HEK293 (cell line): ENCODE measurements around the gene MTHFD1L.

Experiments
- HOXA7 ChIP-seq: sonication (generic); formaldehyde crosslinking; IDR thresholded peaks from 2 replicates; pipeline ENCODE4 v1.8.1; 2022; ENCODE audit warnings: missing genetic modification reagents, borderline replicate concordance
- IKZF3 ChIP-seq: fragments of 450-650 bp; IDR thresholded peaks from 2 replicates; pipeline ENCODE4 v1.5.0; 2018; ENCODE audit warnings: missing biosample characterization, mild to moderate bottlenecking, missing genetic modification characterization, moderate library complexity
- MYNN ChIP-seq: fragments of 450-650 bp; formaldehyde crosslinking; IDR thresholded peaks from 2 replicates; pipeline ENCODE4 v1.5.1; 2016; ENCODE audit warnings: missing biosample characterization, missing genetic modification characterization, borderline replicate concordance
- MZF1 ChIP-seq: fragments of 450-650 bp; formaldehyde crosslinking; IDR thresholded peaks from 2 replicates; pipeline ENCODE4 v1.5.1; 2017; ENCODE audit warnings: missing biosample characterization, missing genetic modification characterization, borderline replicate concordance
- OVOL3 ChIP-seq: fragments of 450-650 bp; formaldehyde crosslinking; IDR thresholded peaks from 2 replicates; pipeline ENCODE4 v1.5.1; 2016; ENCODE audit warnings: missing biosample characterization, missing genetic modification characterization
- SALL2 ChIP-seq: fragments of 450-650 bp; formaldehyde crosslinking; IDR thresholded peaks from 2 replicates; pipeline ENCODE4 v1.5.0; 2017; ENCODE audit warnings: missing biosample characterization, mild to moderate bottlenecking, missing genetic modification characterization, borderline replicate concordance
- SETDB1 ChIP-seq: IDR thresholded peaks from one replicate; pipeline ENCODE4 v1.6.1; 2017; ENCODE audit warnings: mild to moderate bottlenecking, low read length, moderate library complexity, mixed read lengths; ENCODE audit not compliant: insufficient read length
- TCF7L2 ChIP-seq: IDR thresholded peaks from 2 replicates; pipeline ENCODE4 v1.6.1; 2011; ENCODE audit warnings: low read depth, mild to moderate bottlenecking, inconsistent platforms, low read length, moderate library complexity, borderline replicate concordance
- ZBTB21 ChIP-seq: fragments of 450-650 bp; formaldehyde crosslinking; IDR thresholded peaks from 2 replicates; pipeline ENCODE4 v1.5.1; 2017; ENCODE audit warnings: missing biosample characterization, missing genetic modification characterization
- ZFHX2 ChIP-seq: fragments of 450-650 bp; formaldehyde crosslinking; conservative IDR thresholded peaks from 2 replicates; pipeline ENCODE4 v1.5.1; 2016; ENCODE audit warnings: missing biosample characterization, missing genetic modification characterization
- ZFP37 ChIP-seq: fragments of 450-650 bp; formaldehyde crosslinking; IDR thresholded peaks from 2 replicates; pipeline ENCODE4 v1.5.1; 2016; ENCODE audit warnings: missing biosample characterization, missing genetic modification characterization
- ZNF132 ChIP-seq: fragments of 450-650 bp; formaldehyde crosslinking; IDR thresholded peaks from 2 replicates; pipeline ENCODE4 v1.5.1; 2017; ENCODE audit warnings: missing biosample characterization, missing genetic modification characterization, borderline replicate concordance
- ZNF133 ChIP-seq: fragments of 450-650 bp; formaldehyde crosslinking; IDR thresholded peaks from 2 replicates; pipeline ENCODE4 v1.5.1; 2016; ENCODE audit warnings: missing biosample characterization, missing genetic modification characterization
- ZNF157 ChIP-seq: fragments of 450-650 bp; formaldehyde crosslinking; IDR thresholded peaks from 2 replicates; pipeline ENCODE4 v1.5.1; 2016; ENCODE audit warnings: missing biosample characterization, missing genetic modification characterization
- ZNF266 ChIP-seq: fragments of 450-650 bp; formaldehyde crosslinking; IDR thresholded peaks from 2 replicates; pipeline ENCODE4 v1.5.1; 2016; ENCODE audit warnings: missing biosample characterization, missing genetic modification characterization, low read depth
- ZNF292 ChIP-seq: fragments of 450-650 bp; formaldehyde crosslinking; IDR thresholded peaks from 2 replicates; pipeline ENCODE4 v1.5.1; 2016; ENCODE audit warnings: low read depth, missing biosample characterization, missing genetic modification characterization, borderline replicate concordance
- ZNF423 ChIP-seq: fragments of 450-650 bp; formaldehyde crosslinking; IDR thresholded peaks from 2 replicates; pipeline ENCODE4 v1.5.1; 2016; ENCODE audit warnings: missing biosample characterization, missing genetic modification characterization
- ZNF501 ChIP-seq: fragments of 450-650 bp; formaldehyde crosslinking; IDR thresholded peaks from 2 replicates; pipeline ENCODE4 v1.5.1; 2016; ENCODE audit warnings: missing biosample characterization, missing genetic modification characterization
- ZNF558 ChIP-seq: fragments of 450-650 bp; formaldehyde crosslinking; IDR thresholded peaks from 2 replicates; pipeline ENCODE4 v1.5.1; 2016; ENCODE audit warnings: missing biosample characterization, missing genetic modification characterization
- ZNF660 ChIP-seq: fragments of 450-650 bp; IDR thresholded peaks from 2 replicates; pipeline ENCODE4 v1.5.1; 2018; ENCODE audit warnings: missing biosample characterization, mild to moderate bottlenecking, missing genetic modification characterization
- ZNF670 ChIP-seq: fragments of 450-650 bp; formaldehyde crosslinking; IDR thresholded peaks from 2 replicates; pipeline ENCODE4 v1.5.1; 2016; ENCODE audit warnings: missing biosample characterization, missing genetic modification characterization, low read depth
- ZNF707 ChIP-seq: fragments of 450-650 bp; formaldehyde crosslinking; IDR thresholded peaks from 2 replicates; pipeline ENCODE4 v1.5.1; 2016; ENCODE audit warnings: missing biosample characterization, missing genetic modification characterization
- ZNF76 ChIP-seq: fragments of 450-650 bp; formaldehyde crosslinking; IDR thresholded peaks from 2 replicates; pipeline ENCODE4; 2016; ENCODE audit warnings: low read depth, missing biosample characterization, missing genetic modification characterization, borderline replicate concordance
- ZNF792 ChIP-seq: fragments of 450-650 bp; formaldehyde crosslinking; IDR thresholded peaks from 2 replicates; pipeline ENCODE4 v1.5.1; 2016; ENCODE audit warnings: missing biosample characterization, missing genetic modification characterization
- ZNF830 ChIP-seq: fragments of 450-650 bp; IDR thresholded peaks from 2 replicates; pipeline ENCODE4 v1.5.0; 2018; ENCODE audit warnings: missing biosample characterization, missing genetic modification characterization, low read depth, mild to moderate bottlenecking, moderate library complexity
- ZSCAN23 ChIP-seq: fragments of 450-650 bp; formaldehyde crosslinking; IDR thresholded peaks from 2 replicates; pipeline ENCODE4 v1.5.1; 2016; ENCODE audit warnings: missing biosample characterization, missing genetic modification characterization
- TF ChIP-seq, protein P1 (sequence below): fragments of 450-650 bp; formaldehyde crosslinking; IDR thresholded peaks from 2 replicates; pipeline ENCODE4 v1.5.0; 2017; ENCODE audit warnings: missing biosample characterization, missing genetic modification characterization, borderline replicate concordance
- TF ChIP-seq, protein P2 (sequence below): fragments of 450-650 bp; formaldehyde crosslinking; IDR thresholded peaks from 2 replicates; pipeline ENCODE4 v1.5.1; 2017; ENCODE audit warnings: missing biosample characterization, missing genetic modification characterization
- TF ChIP-seq, protein P3 (sequence below): fragments of 450-650 bp; formaldehyde crosslinking; IDR thresholded peaks from 2 replicates; pipeline ENCODE4 v1.5.1; 2016; ENCODE audit warnings: missing biosample characterization, missing genetic modification characterization, low read depth
- TF ChIP-seq, protein P4 (sequence below): fragments of 450-650 bp; formaldehyde crosslinking; IDR thresholded peaks from 2 replicates; pipeline ENCODE4 v1.5.1; 2016; ENCODE audit warnings: missing biosample characterization, missing genetic modification characterization
- TF ChIP-seq, protein P5 (sequence below): fragments of 450-650 bp; formaldehyde crosslinking; IDR thresholded peaks from 2 replicates; pipeline ENCODE4 v1.5.1; 2016; ENCODE audit warnings: missing biosample characterization, missing genetic modification characterization

Gene MTHFD1L

DNA sequence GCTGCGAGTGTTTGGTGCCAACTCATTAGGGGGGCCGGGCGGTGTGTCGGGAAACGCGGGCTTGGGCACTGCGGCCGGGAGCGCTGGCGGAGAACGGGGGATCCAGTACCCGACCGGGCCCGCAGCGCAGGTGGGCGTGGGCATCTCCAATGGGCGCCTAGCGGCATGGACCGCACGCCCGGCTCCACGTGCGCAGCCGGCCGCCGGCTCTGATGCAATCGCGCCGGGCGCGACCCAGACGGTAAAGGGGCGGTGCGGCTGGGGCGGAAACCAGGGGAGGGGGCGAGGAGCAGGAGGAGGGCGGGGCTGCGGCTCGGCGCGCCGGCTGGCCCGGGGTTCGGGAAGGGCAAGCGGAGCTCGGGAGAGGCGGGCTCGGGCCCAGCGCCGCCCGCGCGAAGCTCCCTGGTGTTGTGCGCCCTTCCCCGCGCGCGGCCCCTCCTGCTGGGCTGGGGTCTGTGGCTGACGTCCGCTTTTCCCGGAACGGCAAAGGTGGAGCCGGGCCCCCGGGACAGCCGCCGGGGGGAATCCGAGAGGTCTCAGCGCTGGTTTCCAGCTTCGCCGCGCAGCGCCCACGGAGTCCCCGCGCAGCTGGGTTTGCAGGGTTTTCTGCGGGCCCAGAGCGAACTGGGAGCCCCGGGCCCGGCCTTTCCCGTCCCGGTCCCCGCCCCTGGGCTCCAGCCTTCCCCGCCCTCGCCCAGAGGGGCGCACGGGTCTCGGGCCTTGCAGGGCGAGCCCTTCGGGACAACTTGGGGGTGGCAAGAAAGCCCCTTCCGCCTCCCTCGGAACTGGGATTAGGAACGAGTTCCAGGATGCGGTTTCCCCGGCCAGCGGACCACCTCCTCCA is 867 bp downstream of the MTHFD1L start (continued):
- TF ChIP-seq ZBTB21 (tag by site-specific recombination) (no peak), ZFHX2 (tag by site-specific recombination) (peak; percentile 90), ZNF132 (no peak), ZFP37 (no peak), ZNF707 (no peak), ZNF830 (tag by site-specific recombination) (no peak), SETDB1 (no peak), ZNF266 (no peak), HOXA7 (no peak), SALL2 (tag by site-specific recombination) (no peak), ZNF133 (tag by site-specific recombination) (no peak), MYNN (tag by site-specific recombination) (peak; percentile 51; the same call in 1 of the 2 replicates), ZNF670 (tag by site-specific recombination) (no peak), MZF1 (no peak), ZNF157 (no peak), IKZF3 (tag by site-specific recombination) (peak; percentile 45; the same call in 1 of the 2 replicates), ZNF558 (tag by site-specific recombination) (no peak), TCF7L2 (no peak), OVOL3 (no peak; the same call in 1 of the 2 replicates), ZNF292 (tag by site-specific recombination) (no peak), ZNF76 (tag by site-specific recombination) (peak; percentile 74; the same call in 1 of the 2 replicates), ZNF423 (tag by site-specific recombination) (no peak), ZSCAN23 (no peak), ZNF792 (no peak), ZNF660 (tag by site-specific recombination) (peak; percentile 40; the same call in 1 of the 2 replicates), ZNF501 (no peak; the same call in 1 of the 2 replicates)
- TF ChIP-seq, protein P1, sequence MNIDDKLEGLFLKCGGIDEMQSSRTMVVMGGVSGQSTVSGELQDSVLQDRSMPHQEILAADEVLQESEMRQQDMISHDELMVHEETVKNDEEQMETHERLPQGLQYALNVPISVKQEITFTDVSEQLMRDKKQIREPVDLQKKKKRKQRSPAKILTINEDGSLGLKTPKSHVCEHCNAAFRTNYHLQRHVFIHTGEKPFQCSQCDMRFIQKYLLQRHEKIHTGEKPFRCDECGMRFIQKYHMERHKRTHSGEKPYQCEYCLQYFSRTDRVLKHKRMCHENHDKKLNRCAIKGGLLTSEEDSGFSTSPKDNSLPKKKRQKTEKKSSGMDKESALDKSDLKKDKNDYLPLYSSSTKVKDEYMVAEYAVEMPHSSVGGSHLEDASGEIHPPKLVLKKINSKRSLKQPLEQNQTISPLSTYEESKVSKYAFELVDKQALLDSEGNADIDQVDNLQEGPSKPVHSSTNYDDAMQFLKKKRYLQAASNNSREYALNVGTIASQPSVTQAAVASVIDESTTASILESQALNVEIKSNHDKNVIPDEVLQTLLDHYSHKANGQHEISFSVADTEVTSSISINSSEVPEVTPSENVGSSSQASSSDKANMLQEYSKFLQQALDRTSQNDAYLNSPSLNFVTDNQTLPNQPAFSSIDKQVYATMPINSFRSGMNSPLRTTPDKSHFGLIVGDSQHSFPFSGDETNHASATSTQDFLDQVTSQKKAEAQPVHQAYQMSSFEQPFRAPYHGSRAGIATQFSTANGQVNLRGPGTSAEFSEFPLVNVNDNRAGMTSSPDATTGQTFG (tag by site-specific recombination), result no peak
- TF ChIP-seq, protein P2, sequence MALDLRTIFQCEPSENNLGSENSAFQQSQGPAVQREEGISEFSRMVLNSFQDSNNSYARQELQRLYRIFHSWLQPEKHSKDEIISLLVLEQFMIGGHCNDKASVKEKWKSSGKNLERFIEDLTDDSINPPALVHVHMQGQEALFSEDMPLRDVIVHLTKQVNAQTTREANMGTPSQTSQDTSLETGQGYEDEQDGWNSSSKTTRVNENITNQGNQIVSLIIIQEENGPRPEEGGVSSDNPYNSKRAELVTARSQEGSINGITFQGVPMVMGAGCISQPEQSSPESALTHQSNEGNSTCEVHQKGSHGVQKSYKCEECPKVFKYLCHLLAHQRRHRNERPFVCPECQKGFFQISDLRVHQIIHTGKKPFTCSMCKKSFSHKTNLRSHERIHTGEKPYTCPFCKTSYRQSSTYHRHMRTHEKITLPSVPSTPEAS (tag by site-specific recombination), result no peak
- TF ChIP-seq, protein P3, sequence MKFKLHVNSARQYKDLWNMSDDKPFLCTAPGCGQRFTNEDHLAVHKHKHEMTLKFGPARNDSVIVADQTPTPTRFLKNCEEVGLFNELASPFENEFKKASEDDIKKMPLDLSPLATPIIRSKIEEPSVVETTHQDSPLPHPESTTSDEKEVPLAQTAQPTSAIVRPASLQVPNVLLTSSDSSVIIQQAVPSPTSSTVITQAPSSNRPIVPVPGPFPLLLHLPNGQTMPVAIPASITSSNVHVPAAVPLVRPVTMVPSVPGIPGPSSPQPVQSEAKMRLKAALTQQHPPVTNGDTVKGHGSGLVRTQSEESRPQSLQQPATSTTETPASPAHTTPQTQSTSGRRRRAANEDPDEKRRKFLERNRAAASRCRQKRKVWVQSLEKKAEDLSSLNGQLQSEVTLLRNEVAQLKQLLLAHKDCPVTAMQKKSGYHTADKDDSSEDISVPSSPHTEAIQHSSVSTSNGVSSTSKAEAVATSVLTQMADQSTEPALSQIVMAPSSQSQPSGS, result 0 out of 2 replicates have a peak, but pooled peaks have one; percentile 11
- TF ChIP-seq, protein P4, sequence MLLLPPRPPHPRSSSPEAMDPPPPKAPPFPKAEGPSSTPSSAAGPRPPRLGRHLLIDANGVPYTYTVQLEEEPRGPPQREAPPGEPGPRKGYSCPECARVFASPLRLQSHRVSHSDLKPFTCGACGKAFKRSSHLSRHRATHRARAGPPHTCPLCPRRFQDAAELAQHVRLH, result no peak
- TF ChIP-seq, protein P5, sequence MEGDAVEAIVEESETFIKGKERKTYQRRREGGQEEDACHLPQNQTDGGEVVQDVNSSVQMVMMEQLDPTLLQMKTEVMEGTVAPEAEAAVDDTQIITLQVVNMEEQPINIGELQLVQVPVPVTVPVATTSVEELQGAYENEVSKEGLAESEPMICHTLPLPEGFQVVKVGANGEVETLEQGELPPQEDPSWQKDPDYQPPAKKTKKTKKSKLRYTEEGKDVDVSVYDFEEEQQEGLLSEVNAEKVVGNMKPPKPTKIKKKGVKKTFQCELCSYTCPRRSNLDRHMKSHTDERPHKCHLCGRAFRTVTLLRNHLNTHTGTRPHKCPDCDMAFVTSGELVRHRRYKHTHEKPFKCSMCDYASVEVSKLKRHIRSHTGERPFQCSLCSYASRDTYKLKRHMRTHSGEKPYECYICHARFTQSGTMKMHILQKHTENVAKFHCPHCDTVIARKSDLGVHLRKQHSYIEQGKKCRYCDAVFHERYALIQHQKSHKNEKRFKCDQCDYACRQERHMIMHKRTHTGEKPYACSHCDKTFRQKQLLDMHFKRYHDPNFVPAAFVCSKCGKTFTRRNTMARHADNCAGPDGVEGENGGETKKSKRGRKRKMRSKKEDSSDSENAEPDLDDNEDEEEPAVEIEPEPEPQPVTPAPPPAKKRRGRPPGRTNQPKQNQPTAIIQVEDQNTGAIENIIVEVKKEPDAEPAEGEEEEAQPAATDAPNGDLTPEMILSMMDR, result peak; percentile 5; the same call in 1 of the 2 replicates
